Measurements from ENCODE around the gene EDC3.
"Not testable (repeated sequence)": the region's sequence is repeated elsewhere in the genome, so short reads cannot be mapped to it uniquely, and the experiment has no call there.

EDC3 gene

GRCh38 chr15:74712311-74712710 is 16.5 kb upstream of the EDC3 start:
- Histone ChIP-seq H3K27ac (no peak overlapping the region), H3K4me3 (no peak overlapping the region)

- no peak overlapping the region for H3K4me3 ChIP-seq
- no peak overlapping the region for H3K27ac ChIP-seq
Observed at GRCh38 chr15:74710319-74711094, 14.7 kb upstream of the EDC3 start.

- Histone ChIP-seq H3K4me3 (no peak overlapping the region), H3K27ac (no peak overlapping the region)
Observed at GRCh38 chr15:74709892-74710291, 14.1 kb upstream of the EDC3 start.

GRCh38 chr15:74709011-74709410 is 13.2 kb upstream of the EDC3 start:
- no peak overlapping the region for H3K27ac ChIP-seq
- H3K4me3 ChIP-seq: no peak overlapping the region

- H3K4me3 ChIP-seq: peak overlapping the region in 4 of 7 experiments; percentile 77 to 96 (median 88)
Observed at GRCh38 chr15:74696808-74697207, 984 bp upstream of the EDC3 start.

GRCh38 chr15:74696398-74696729 is 540 bp upstream of the EDC3 start:
- H3K4me3 ChIP-seq: peak overlapping the region; percentile 60 to 96 (median 87)
- peak overlapping the region in 13 of 21 experiments; percentile 65 to 95 (median 87) for H3K27ac ChIP-seq

More at GRCh38 chr15:74696808-74697207, 984 bp upstream of the EDC3 start:
- peak overlapping the region in 1 of 21 experiments; percentile 82 for H3K27ac ChIP-seq

- no peak overlapping the region for H3K27ac ChIP-seq
- H3K4me3 ChIP-seq: no peak overlapping the region
Observed at GRCh38 chr15:74692327-74692726, 3.5 kb downstream of the EDC3 start.

- Histone ChIP-seq H3K27ac (no peak overlapping the region), H3K4me3 (no peak overlapping the region)
Observed at GRCh38 chr15:74683758-74684157, 12.1 kb downstream of the EDC3 start.

- H3K4me3 ChIP-seq: no peak overlapping the region
- H3K27ac ChIP-seq: no peak overlapping the region
Observed at GRCh38 chr15:74682954-74683353, 12.9 kb downstream of the EDC3 start.

- H3K4me3 ChIP-seq: no peak overlapping the region
- H3K27ac ChIP-seq: no peak overlapping the region
Observed at GRCh38 chr15:74680456-74680855, 15.4 kb downstream of the EDC3 start.

GRCh38 chr15:74676801-74677200 is 19.0 kb downstream of the EDC3 start:
- Histone ChIP-seq H3K27ac (no peak overlapping the region), H3K4me3 (no peak overlapping the region)

GRCh38 chr15:74674161-74674560 is 21.7 kb downstream of the EDC3 start:
- H3K4me3 ChIP-seq: no peak overlapping the region
- no peak overlapping the region for H3K27ac ChIP-seq

GRCh38 chr15:74669627-74670026 is 26.2 kb downstream of the EDC3 start:
- H3K27ac ChIP-seq: no peak overlapping the region

GRCh38 chr15:74667975-74668374 is 27.8 kb downstream of the EDC3 start:
- no peak overlapping the region for H3K4me3 ChIP-seq
- no peak overlapping the region for H3K27ac ChIP-seq

More at GRCh38 chr15:74669627-74670026, 26.2 kb downstream of the EDC3 start:
- H3K4me3 ChIP-seq: no peak overlapping the region

- H3K27ac ChIP-seq: peak overlapping the region in 6 of 21 experiments; percentile 2 to 38 (median 28)
- no peak overlapping the region for H3K4me3 ChIP-seq
Observed at GRCh38 chr15:74664670-74665069, 31.2 kb downstream of the EDC3 start.

GRCh38 chr15:74664028-74664616 is 31.7 kb downstream of the EDC3 start:
- Histone ChIP-seq H3K27ac (peak overlapping the region in 6 of 21 experiments; percentile 2 to 38 (median 28)), H3K4me3 (no peak overlapping the region)

- H3K27ac ChIP-seq: peak overlapping the region in 1 of 21 experiments; percentile 24
- H3K4me3 ChIP-seq: no peak overlapping the region
Observed at GRCh38 chr15:74663303-74664027, 32.4 kb downstream of the EDC3 start.

- Histone ChIP-seq H3K27ac (peak overlapping the region in 1 of 21 experiments; percentile 6), H3K4me3 (no peak overlapping the region)
Observed at GRCh38 chr15:74662064-74662860, 33.6 kb downstream of the EDC3 start.

GRCh38 chr15:74661280-74661679 is 34.5 kb downstream of the EDC3 start:
- not testable (repeated sequence) for H3K4me3 ChIP-seq, H3K27ac ChIP-seq

GRCh38 chr15:74657846-74658245 is 38.0 kb downstream of the EDC3 start:
- H3K4me3 ChIP-seq: no peak overlapping the region
- no peak overlapping the region for H3K27ac ChIP-seq

Measured in skin epidermis (tissue), 12 donors.